DOHH2 (cell line): ENCODE results near the gene APBA2.

Experiments used
- H3F3A ChIP-seq: fragments of 200-600 bp; sonication (generic), shearing (Covaris generic); 2 replicates; pipeline ENCODE4 v1.6.0; 2016; ENCODE audit warnings: antibody characterized with exemption, mild to moderate bottlenecking; ENCODE audit not compliant: control insufficient read depth, insufficient read depth
- H3K27ac ChIP-seq: fragments of 200-600 bp; sonication (generic); 2 replicates; pipeline ENCODE4 v1.5.1; 2014; ENCODE audit warnings: low read depth, mild to moderate bottlenecking, low read length, moderate library complexity
- H3K27me3 ChIP-seq: fragments of 200-600 bp; sonication (generic); 2 replicates; pipeline ENCODE4 v1.6.1; 2014; ENCODE audit warnings: mild to moderate bottlenecking, low read length, mixed read lengths; ENCODE audit not compliant: control insufficient read depth
- H3K36me3 ChIP-seq: fragments of 200-600 bp; sonication (generic); 2 replicates; pipeline ENCODE4 v1.6.1; 2014; ENCODE audit warnings: mild to moderate bottlenecking, low read length, moderate library complexity, mixed read lengths; ENCODE audit not compliant: control insufficient read depth
- H3K4me1 ChIP-seq: fragments of 200-600 bp; sonication (generic); 2 replicates; pipeline ENCODE4 v1.6.1; 2014; ENCODE audit warnings: mild to moderate bottlenecking, low read length, mixed read lengths; ENCODE audit not compliant: control insufficient read depth
- H3K4me2 ChIP-seq: fragments of 200-600 bp; sonication (generic); 2 replicates; pipeline ENCODE4 v1.6.0; 2014; ENCODE audit warnings: mild to moderate bottlenecking, low read length, moderate library complexity
- H3K4me3 ChIP-seq: fragments of 200-600 bp; sonication (generic); 2 replicates; pipeline ENCODE4 v1.5.1; 2014; ENCODE audit warnings: mild to moderate bottlenecking, low read length, mixed read lengths
- H3K79me2 ChIP-seq: fragments of 200-600 bp; sonication (generic); 2 replicates; pipeline ENCODE4 v1.6.1; 2014; ENCODE audit warnings: mild to moderate bottlenecking, low read length, mixed read lengths; ENCODE audit not compliant: control insufficient read depth
- H3K9me2 ChIP-seq: fragments of 200-600 bp; sonication (generic); replicated peaks from 2 replicates; pipeline ENCODE4 v1.6.1; 2014; ENCODE audit warnings: mild to moderate bottlenecking, low read length, mixed read lengths; ENCODE audit not compliant: control insufficient read depth
- H3K9me3 ChIP-seq: fragments of 200-600 bp; sonication (generic); 2 replicates; pipeline ENCODE4 v1.6.1; 2014; ENCODE audit warnings: antibody characterized with exemption, low read length, mixed read lengths; ENCODE audit not compliant: control insufficient read depth, insufficient read depth
- H4K20me1 ChIP-seq: fragments of 200-600 bp; sonication (generic); 2 replicates; pipeline ENCODE4 v1.6.0; 2014; ENCODE audit warnings: low read depth, mild to moderate bottlenecking, antibody characterized with exemption, low read length, moderate library complexity; ENCODE audit not compliant: control insufficient read depth, insufficient read depth
- EZH2phosphoT487 ChIP-seq: fragments of 200-600 bp; sonication (generic); IDR thresholded peaks from 2 replicates; pipeline ENCODE4 v1.6.1; 2017; ENCODE audit warnings: borderline replicate concordance, mild to moderate bottlenecking, antibody characterized with exemption, low read length, moderate library complexity, mixed read lengths
- TF ChIP-seq, protein P1 (sequence below): fragments of 200-600 bp; sonication (generic); IDR thresholded peaks from one replicate; pipeline ENCODE4 v1.5.1; 2014; ENCODE audit warnings: antibody characterized with exemption, mild to moderate bottlenecking, low read depth, low read length; ENCODE audit not compliant: poor library complexity, severe bottlenecking

APBA2 gene

DNA sequence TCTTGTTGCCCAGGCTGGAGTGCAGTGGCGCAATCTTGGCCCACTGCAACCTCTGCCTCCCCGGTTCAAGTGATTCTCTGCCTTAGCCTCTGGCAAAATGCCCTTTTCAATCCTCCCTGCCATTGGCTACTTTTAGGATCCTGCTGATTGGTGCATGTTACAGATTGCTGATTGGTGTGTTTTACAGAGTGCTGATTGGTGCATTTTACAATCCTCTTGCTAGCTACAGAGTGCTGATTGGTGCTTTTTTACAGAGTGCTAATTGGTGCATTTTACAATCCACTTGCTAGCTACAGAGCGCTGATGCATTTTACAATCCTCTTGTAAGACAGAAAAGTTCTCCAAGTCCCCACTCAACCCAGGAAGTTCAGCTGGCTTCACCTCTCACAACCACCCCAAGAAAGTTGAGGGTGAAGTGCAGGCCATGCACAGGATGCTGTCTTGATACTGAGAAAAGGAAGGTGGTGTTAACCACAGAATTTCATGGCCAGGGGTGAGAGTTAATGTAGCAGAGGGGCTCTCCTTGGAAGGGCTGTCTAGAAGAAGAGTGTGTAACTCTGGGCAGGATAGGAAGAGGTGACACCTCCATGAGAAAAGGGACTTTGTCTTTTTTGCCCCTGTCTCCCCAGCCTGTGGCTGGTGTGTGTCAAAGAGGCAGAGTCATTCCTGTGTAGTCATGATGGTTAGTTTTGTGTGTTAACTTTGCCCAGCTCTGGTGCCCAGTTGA, 145.9 kb downstream of the APBA2 start:
- no peaks in the 10 kb centered on the region for H3K36me3 ChIP-seq
- H3K4me3 ChIP-seq, result no peak overlapping the region
- peaks cover 3% of the 10 kb centered on the region; the same call in 1 of the 2 replicates for H3K9me3 ChIP-seq
- no peaks in the 10 kb centered on the region for H3K27me3 ChIP-seq
- H3K4me1 ChIP-seq, result no peaks in the 10 kb centered on the region
- no peaks in the 10 kb centered on the region for H3F3A ChIP-seq
- no peak for TF ChIP-seq EZH2phosphoT487
- TF ChIP-seq, protein P1, sequence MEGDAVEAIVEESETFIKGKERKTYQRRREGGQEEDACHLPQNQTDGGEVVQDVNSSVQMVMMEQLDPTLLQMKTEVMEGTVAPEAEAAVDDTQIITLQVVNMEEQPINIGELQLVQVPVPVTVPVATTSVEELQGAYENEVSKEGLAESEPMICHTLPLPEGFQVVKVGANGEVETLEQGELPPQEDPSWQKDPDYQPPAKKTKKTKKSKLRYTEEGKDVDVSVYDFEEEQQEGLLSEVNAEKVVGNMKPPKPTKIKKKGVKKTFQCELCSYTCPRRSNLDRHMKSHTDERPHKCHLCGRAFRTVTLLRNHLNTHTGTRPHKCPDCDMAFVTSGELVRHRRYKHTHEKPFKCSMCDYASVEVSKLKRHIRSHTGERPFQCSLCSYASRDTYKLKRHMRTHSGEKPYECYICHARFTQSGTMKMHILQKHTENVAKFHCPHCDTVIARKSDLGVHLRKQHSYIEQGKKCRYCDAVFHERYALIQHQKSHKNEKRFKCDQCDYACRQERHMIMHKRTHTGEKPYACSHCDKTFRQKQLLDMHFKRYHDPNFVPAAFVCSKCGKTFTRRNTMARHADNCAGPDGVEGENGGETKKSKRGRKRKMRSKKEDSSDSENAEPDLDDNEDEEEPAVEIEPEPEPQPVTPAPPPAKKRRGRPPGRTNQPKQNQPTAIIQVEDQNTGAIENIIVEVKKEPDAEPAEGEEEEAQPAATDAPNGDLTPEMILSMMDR, result no peak
- H4K20me1 ChIP-seq, result no peaks in the 10 kb centered on the region
- no peak overlapping the region for H3K27ac ChIP-seq
- H3K79me2 ChIP-seq, result no peaks in the 10 kb centered on the region
- no peak overlapping the region for H3K4me2 ChIP-seq
- no peaks in the 10 kb centered on the region for H3K9me2 ChIP-seq

DNA sequence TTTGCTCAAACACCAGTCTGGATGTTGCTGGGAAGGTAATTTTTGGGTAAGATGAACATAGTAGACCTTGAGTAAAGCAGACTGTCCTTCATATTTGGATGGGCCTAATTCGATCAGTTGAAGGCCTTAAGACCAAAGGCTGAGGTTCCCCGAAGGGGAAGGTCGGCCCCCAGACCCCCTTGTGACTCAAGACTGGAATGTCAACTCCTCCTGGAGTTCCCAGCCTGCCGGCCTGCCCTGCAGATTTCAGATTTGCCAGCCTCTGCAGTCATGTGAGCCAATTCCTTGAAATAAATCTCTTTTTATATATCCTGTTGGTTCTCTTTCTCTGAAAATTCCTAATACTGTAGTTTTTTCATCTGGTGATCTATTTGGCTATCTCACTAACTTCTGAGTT, 146.5 kb downstream of the APBA2 start:
- H3K27me3 ChIP-seq, result no peaks in the 10 kb centered on the region

DNA sequence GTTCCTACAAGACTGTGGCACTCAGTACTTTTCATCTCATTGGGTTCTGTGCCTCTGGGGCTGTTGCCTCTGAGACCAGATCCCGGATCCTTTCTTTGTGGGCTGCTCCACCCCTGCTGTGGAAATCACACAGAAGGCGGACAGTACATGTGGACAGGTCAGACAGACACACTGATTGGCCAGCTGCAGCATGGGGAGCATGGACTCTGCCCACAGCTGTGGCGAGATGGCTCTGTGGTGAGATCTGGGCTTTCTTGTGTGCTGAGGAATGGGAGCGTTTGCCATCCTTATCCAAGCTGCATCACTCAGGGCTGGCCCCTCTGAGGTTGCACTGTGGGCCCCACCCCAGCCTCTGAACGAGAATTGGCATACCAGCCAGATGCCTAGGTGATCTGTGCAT, 147.0 kb downstream of the APBA2 start:
- Histone ChIP-seq H3K36me3 (no peaks in the 10 kb centered on the region), H3K4me2 (no peak overlapping the region), H3K9me2 (no peaks in the 10 kb centered on the region), H4K20me1 (no peaks in the 10 kb centered on the region), H3K27ac (no peak overlapping the region), H3F3A (no peaks in the 10 kb centered on the region), H3K9me3 (peaks cover 3% of the 10 kb centered on the region; the same call in 1 of the 2 replicates), H3K4me3 (no peak overlapping the region), H3K4me1 (no peaks in the 10 kb centered on the region), H3K79me2 (no peaks in the 10 kb centered on the region), H3K27me3 (no peaks in the 10 kb centered on the region)
- no peak for TF ChIP-seq EZH2phosphoT487
- TF ChIP-seq, protein P1, result no peak

More for the DNA sequence above, 146.5 kb downstream of the APBA2 start:
- no peak overlapping the region for H3K4me3 ChIP-seq
- H3K9me3 ChIP-seq, result peaks cover 3% of the 10 kb centered on the region; the same call in 1 of the 2 replicates
- no peaks in the 10 kb centered on the region for H4K20me1 ChIP-seq
- no peaks in the 10 kb centered on the region for H3K36me3 ChIP-seq
- no peaks in the 10 kb centered on the region for H3K79me2 ChIP-seq
- no peak overlapping the region for H3K27ac ChIP-seq
- H3K9me2 ChIP-seq, result no peaks in the 10 kb centered on the region
- H3K4me2 ChIP-seq, result no peak overlapping the region
- TF ChIP-seq, protein P1, result no peak
- no peaks in the 10 kb centered on the region for H3K4me1 ChIP-seq
- H3F3A ChIP-seq, result no peaks in the 10 kb centered on the region
